ENCODE measurements around the gene TEF.

Gene TEF

GRCh38 chr22:41355895-41356294 is 25.8 kb upstream of the TEF start:
- no peak for DNase-seq

GRCh38 chr22:41356430-41357028 is 25.2 kb upstream of the TEF start:
- DNase-seq = no peak

- no peak for DNase-seq
Observed at GRCh38 chr22:41357191-41357590, 24.6 kb upstream of the TEF start.

- no peak for DNase-seq
Observed at GRCh38 chr22:41358927-41359326, 22.8 kb upstream of the TEF start.

GRCh38 chr22:41359376-41359775 is 22.4 kb upstream of the TEF start:
- no peak for DNase-seq

- no peak for DNase-seq
Observed at GRCh38 chr22:41360126-41360525, 21.6 kb upstream of the TEF start.

- no peak for DNase-seq
Observed at GRCh38 chr22:41361716-41362310, 19.9 kb upstream of the TEF start.

GRCh38 chr22:41362615-41363014 is 19.1 kb upstream of the TEF start:
- no peak for DNase-seq

- DNase-seq = no peak
Observed at GRCh38 chr22:41364233-41364632, 17.5 kb upstream of the TEF start.

- DNase-seq = no peak
Observed at GRCh38 chr22:41364955-41365354, 16.8 kb upstream of the TEF start.

GRCh38 chr22:41365425-41365824 is 16.3 kb upstream of the TEF start:
- DNase-seq = no peak

- DNase-seq = no peak
Observed at GRCh38 chr22:41366323-41367029, 15.3 kb upstream of the TEF start.

GRCh38 chr22:41367039-41367679 is 14.6 kb upstream of the TEF start:
- DNase-seq = peak; percentile 24

- DNase-seq = no peak
Observed at GRCh38 chr22:41367680-41368542, 13.8 kb upstream of the TEF start.

- no peak for DNase-seq
Observed at GRCh38 chr22:41368543-41369423, 13.0 kb upstream of the TEF start.

- DNase-seq = no peak
Observed at GRCh38 chr22:41369424-41369745, 12.4 kb upstream of the TEF start.

GRCh38 chr22:41369837-41370236 is 11.9 kb upstream of the TEF start:
- DNase-seq = no peak

- no peak for DNase-seq
Observed at GRCh38 chr22:41377846-41378245, 3.9 kb upstream of the TEF start.

GRCh38 chr22:41380993-41381328 is 781 bp upstream of the TEF start:
- DNase-seq = no peak

- peak; percentile 68 for DNase-seq
Observed at GRCh38 chr22:41382098-41382578, 396 bp downstream of the TEF start.

- DNase-seq = no peak
Observed at GRCh38 chr22:41382610-41383009, 868 bp downstream of the TEF start.

GRCh38 chr22:41383085-41383484 is 1.3 kb downstream of the TEF start:
- no peak for DNase-seq
